Loucy (cell line): ENCODE data around the gene DUSP2.

ENCODE experiments used
- EZH2phosphoT487 ChIP-seq: fragments of 200-600 bp; IDR thresholded peaks from 2 replicates; pipeline ENCODE4 v1.6.1; 2018; ENCODE audit warnings: antibody characterized with exemption, mild to moderate bottlenecking, moderate library complexity, borderline replicate concordance
- TF ChIP-seq, protein P1 (sequence below): fragments of 200-600 bp; sonication (generic); conservative IDR thresholded peaks from 2 replicates; pipeline ENCODE4 v1.5.1; 2014; ENCODE audit warnings: mild to moderate bottlenecking, antibody characterized with exemption, low read length

DNA sequence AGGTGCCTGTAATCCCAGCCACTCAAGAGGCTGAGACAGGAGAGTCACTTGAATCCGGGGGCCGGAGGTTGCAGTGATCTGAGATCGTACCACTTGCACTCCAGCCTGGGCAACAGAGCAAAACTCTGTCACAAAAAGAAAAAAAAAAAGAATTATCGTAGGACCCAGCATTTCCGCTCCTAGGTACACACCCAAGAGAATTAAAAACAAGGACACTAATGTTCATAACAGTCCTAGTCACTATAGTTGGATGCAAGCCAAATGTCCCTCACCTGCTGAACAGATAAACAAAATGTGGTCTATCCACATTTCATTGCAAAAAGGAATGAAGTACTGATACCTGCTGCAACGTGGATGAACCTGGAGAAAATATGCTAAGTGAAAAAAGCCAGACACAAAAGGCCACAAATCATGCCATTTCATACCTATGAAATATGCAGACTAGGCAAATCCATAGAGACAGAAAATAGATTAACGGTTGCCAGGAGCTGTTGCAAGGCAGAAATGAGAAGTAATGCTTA, 50.1 kb downstream of the DUSP2 start:
- TF ChIP-seq, protein P1, sequence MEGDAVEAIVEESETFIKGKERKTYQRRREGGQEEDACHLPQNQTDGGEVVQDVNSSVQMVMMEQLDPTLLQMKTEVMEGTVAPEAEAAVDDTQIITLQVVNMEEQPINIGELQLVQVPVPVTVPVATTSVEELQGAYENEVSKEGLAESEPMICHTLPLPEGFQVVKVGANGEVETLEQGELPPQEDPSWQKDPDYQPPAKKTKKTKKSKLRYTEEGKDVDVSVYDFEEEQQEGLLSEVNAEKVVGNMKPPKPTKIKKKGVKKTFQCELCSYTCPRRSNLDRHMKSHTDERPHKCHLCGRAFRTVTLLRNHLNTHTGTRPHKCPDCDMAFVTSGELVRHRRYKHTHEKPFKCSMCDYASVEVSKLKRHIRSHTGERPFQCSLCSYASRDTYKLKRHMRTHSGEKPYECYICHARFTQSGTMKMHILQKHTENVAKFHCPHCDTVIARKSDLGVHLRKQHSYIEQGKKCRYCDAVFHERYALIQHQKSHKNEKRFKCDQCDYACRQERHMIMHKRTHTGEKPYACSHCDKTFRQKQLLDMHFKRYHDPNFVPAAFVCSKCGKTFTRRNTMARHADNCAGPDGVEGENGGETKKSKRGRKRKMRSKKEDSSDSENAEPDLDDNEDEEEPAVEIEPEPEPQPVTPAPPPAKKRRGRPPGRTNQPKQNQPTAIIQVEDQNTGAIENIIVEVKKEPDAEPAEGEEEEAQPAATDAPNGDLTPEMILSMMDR = no peak
- TF ChIP-seq EZH2phosphoT487 = no peak
